OCI-LY1 (cell line): ENCODE results near the gene EGFL6.

Source experiments
- CTCF ChIP-seq: fragments of 200-600 bp; sonication (generic), shearing (Covaris generic); IDR thresholded peaks from 2 replicates; pipeline ENCODE4 v1.5.1; 2017; ENCODE audit warnings: mild to moderate bottlenecking, antibody characterized with exemption, low read length, moderate library complexity, mixed read lengths
- EZH2 ChIP-seq: fragments of 200-600 bp; sonication (generic), shearing (Covaris generic); IDR thresholded peaks from 2 replicates; pipeline ENCODE4 v1.8.0; 2017; ENCODE audit warnings: borderline replicate concordance, mixed run types, mild to moderate bottlenecking, antibody characterized with exemption, low read length, moderate library complexity, mixed read lengths

GRCh38 chrX:13579661-13580060 is 10.3 kb downstream of the EGFL6 start:
- TF ChIP-seq CTCF: no peak
- no peak for TF ChIP-seq EZH2
